ENCODE data around the gene CLDN5.
A peak's percentile ranks its signal among the peaks of the same experiment; 100 is the strongest.

Gene CLDN5

DNA sequence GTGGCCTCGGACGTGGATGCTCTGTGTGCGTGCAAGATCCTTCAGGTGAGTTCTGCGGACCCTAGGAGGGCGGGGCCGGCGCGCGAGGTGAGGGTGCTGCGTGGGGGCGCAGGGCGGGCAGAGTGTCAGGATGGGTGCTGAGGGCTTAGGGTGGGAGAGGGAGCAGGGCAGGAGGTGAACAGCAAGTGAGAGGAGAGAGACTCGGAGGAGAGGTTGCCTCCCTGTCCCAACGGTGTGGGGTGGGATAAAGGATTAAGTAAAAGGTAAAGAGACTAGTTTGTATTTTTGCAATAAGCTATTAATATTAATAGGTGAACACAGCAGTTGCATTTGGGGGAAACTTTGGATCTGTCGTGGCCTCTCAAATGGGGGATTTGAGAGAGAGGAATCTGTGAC lies 44.0 kb downstream of the CLDN5 start:
- ChIA-PET CTCF (interaction anchor here (1.0 to 1.7 kb wide), 5 partner anchors 9 to 301 kb away, joined by 3 to 6 read pairs (median 4); partner anchors contain the start of gene SLC25A1), POLR2A (interaction anchor here (1.0 kb wide), 1 partner anchor 33 kb away, joined by 4 read pairs; the partner anchor contains the start of gene C22orf39)
- TF ChIP-seq, protein P1, sequence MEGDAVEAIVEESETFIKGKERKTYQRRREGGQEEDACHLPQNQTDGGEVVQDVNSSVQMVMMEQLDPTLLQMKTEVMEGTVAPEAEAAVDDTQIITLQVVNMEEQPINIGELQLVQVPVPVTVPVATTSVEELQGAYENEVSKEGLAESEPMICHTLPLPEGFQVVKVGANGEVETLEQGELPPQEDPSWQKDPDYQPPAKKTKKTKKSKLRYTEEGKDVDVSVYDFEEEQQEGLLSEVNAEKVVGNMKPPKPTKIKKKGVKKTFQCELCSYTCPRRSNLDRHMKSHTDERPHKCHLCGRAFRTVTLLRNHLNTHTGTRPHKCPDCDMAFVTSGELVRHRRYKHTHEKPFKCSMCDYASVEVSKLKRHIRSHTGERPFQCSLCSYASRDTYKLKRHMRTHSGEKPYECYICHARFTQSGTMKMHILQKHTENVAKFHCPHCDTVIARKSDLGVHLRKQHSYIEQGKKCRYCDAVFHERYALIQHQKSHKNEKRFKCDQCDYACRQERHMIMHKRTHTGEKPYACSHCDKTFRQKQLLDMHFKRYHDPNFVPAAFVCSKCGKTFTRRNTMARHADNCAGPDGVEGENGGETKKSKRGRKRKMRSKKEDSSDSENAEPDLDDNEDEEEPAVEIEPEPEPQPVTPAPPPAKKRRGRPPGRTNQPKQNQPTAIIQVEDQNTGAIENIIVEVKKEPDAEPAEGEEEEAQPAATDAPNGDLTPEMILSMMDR (IDR thresholded peaks at IDR 0.05; ENCODE audit: control extremely low read depth, extremely low read depth, low read depth, missing control alignments) = no peak
- no peak for DNase-seq (ENCODE audit: extremely low spot score)

DNA sequence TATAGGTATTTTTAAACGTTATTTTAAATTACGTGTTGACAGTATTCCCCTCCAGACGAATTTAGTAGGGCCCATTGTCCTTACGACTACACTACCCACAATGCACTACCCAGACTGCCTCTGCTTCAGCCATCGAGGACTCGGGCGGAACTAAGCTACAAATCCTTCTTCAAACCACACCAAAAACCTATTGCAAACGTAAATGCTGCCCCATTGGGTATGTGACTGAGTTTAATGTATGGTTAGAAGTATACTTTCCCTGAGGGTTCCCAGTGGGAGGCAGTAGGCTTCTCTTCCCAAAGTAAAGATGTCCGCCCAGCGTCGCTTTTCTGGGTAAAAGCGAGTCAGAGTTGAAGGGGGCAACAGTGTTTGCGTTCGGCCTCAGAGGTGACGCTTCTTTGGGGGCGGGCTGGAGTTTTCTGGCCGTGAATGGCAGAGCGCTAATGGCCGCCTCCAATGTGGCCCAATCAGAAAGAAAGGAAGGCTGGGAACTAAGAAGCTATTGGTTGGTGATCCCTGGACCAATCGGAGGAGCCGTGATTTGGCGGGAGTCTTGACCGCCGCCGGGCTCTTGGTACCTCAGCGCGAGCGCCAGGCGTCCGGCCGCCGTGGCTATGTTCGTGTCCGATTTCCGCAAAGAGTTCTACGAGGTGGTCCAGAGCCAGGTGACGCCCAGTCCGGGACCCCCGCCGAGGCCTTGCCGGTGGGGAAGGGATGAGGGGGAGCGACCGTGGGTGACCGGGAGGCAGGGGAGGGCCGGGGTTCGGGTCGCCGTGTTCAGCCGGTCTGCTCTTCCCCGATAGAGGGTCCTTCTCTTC lies 44.6 kb downstream of the CLDN5 start, which contains the start of gene CDC45:
Gene CDC45, plus strand, starts transcription at position 566 of the 818 bp plus-strand sequence. Its CDS starts 49 bp downstream, at position 615.
- ChIA-PET CTCF (interaction anchor here (1.0 to 1.7 kb wide), 6 partner anchors 9 to 301 kb away, joined by 3 to 6 read pairs (median 4); partner anchors contain the start of gene SLC25A1), POLR2A (interaction anchor here (0.5 to 1.0 kb wide), 2 partner anchors 32 to 304 kb away, joined by 4 to 6 read pairs; partner anchors contain the start of gene C22orf39)
- peak; percentile 98 for DNase-seq (ENCODE audit: extremely low spot score)
- TF ChIP-seq, protein P1 (IDR thresholded peaks at IDR 0.05; ENCODE audit: control extremely low read depth, extremely low read depth, low read depth, missing control alignments) = no peak

GRCh38 chr22:19478901-19479354 lies 45.3 kb downstream of the CLDN5 start, which contains the start of gene UFD1:
UFD1 (minus strand) TSS chr22:19479193; CDS start chr22:19479085, 108 bp downstream.
- peak; percentile 85 for DNase-seq (ENCODE audit: extremely low spot score)
- ChIA-PET POLR2A (interaction anchor here (0.5 kb wide), 1 partner anchor 304 kb away, joined by 6 read pairs; no protein-coding TSS in a partner anchor), CTCF (interaction anchor here (1.0 to 2.3 kb wide), 6 partner anchors 9 to 300 kb away, joined by 3 to 16 read pairs (median 4); partner anchors contain the start of gene SLC25A1)
- TF ChIP-seq, protein P1 (IDR thresholded peaks at IDR 0.05; ENCODE audit: control extremely low read depth, extremely low read depth, low read depth, missing control alignments) = no peak

DNA sequence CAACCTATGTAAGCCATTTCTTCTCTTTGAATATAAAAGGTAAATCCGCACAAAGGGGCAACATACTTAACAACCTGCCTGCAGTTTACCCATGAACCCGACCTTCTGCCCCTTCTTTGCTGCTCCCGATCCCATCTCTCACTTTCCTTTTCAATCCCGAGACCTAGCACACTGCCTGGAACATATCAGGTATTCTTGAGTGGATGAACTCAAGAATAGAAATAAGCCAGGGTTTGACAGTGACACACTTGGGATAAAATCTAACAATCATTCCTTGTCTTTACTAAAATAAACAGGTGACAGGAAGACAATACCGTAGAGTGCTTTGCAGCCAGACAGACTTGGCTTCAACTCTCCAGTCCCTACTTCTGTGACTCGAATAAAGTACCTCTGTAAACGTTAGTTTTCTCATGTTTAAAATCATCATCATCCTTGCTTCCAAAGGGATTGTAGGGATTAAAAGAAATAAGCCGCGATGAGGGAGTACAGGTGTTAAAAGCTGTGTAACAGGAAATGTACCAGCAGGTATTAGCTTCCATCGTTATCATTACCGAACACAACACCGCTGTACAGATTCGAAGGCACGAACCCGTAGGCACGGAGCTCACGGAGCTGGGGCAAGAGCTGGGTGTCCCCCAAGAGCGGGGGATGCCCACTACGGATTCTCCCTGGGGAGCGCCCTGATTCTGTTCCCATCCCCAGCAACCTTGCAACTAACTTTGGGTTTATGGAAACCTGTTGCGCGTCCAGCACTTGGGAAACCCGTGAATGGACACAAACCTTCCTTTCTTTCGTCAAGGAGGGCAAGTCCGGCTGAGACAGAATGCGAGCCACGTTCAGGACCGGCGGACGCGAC lies 45.9 kb downstream of the CLDN5 start:
- CTCF ChIA-PET = interaction anchor here (0.8 to 2.3 kb wide), 11 partner anchors 10 to 333 kb away, joined by 3 to 16 read pairs (median 4); partner anchors contain the start of genes CLTCL1, ESS2 and SLC25A1
- POLR2A ChIA-PET = no interaction called here
- no peak for DNase-seq (ENCODE audit: extremely low spot score)
- TF ChIP-seq, protein P1 (IDR thresholded peaks at IDR 0.05; ENCODE audit: control extremely low read depth, extremely low read depth, low read depth, missing control alignments) = no peak

DNA sequence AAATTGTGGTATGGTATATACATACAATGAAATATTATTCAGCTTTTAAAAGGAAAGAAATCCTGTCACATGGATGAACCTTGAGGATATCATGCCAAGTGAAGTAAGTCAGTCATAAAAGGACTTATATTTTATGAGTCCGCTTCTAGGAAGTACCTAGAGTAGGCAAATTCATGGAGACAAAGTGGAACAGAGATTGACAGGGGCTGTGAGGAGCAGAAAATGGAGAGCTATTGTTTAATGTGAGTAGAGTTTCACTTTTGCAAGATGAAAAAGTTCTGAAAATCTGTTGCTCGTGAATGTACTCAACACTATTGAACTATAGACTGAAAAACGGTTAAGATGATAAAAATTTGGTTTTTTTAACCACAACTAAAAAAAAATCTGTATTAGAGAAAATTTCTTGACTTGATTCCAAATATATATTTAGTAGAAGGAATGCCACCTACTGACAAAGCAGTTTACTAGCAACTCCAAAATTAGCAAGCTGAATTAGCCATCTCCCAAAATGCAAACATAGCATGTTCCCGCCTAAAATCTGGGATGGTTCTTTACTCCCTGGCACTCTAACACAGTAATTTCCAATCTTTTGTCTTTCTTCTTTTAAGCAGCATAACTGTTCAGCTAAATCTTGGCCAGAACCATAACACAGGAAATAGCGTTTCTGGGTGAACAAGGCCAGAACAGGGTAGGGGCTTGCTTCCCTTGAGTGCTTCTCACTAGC lies 46.7 kb downstream of the CLDN5 start:
- TF ChIP-seq, protein P1 (IDR thresholded peaks at IDR 0.05; ENCODE audit: control extremely low read depth, extremely low read depth, low read depth, missing control alignments) = peak; percentile 57
- ChIA-PET CTCF (interaction anchor here (0.6 to 2.3 kb wide), 14 partner anchors 9 to 333 kb away, joined by 3 to 16 read pairs (median 4); partner anchors contain the start of genes CLTCL1, ESS2 and SLC25A1), POLR2A (no interaction called here)
- DNase-seq (ENCODE audit: extremely low spot score) = no peak
